Spleen (tissue), 11 donors: Measurements from ENCODE around the gene PDCD1LG2. TPM values are rescaled to one million over a fixed set of nuclear protein-coding genes. Genes with fewer than 3 reads are reported as not detected.

Experiments used
- DNase-seq: peaks from one replicate; pipeline ENCODE4 v3.0.0-alpha.2; 2020
- H3K27ac ChIP-seq, 8 donors: fragments of 200-600 bp; sonication (generic) in 7 of 8; 1 replicate in 4 of 8; 2 replicates in 4 of 8; pipeline versions ENCODE4 v1.5.0 to v1.8.0; 2016 to 2021; ENCODE audit warnings: inconsistent platforms in 4 of 8, mild to moderate bottlenecking in 4 of 8, moderate library complexity in 1 of 8
- H3K27me3 ChIP-seq, 7 donors: fragments of 200-600 bp; sonication (generic) in 6 of 7; replicated peaks in 1 of 7; 1 replicate in 4 of 7; 2 replicates in 3 of 7; pipeline versions ENCODE4 v1.5.0 to v1.8.0; 2016 to 2021; ENCODE audit warnings: inconsistent platforms in 3 of 7, mild to moderate bottlenecking in 1 of 7
- H3K36me3 ChIP-seq, 6 donors: fragments of 200-600 bp; sonication (generic) in 5 of 6; 1 replicate in 4 of 6; 2 replicates in 2 of 6; pipeline versions ENCODE4 v1.5.0 to v1.8.0; 2016 to 2021; ENCODE audit warnings: inconsistent platforms in 2 of 6
- H3K4me1 ChIP-seq, 6 donors: fragments of 200-600 bp; sonication (generic) in 5 of 6; 1 replicate in 3 of 6; 2 replicates in 3 of 6; pipeline versions ENCODE4 v1.5.0 to v1.8.0; 2016 to 2021; ENCODE audit warnings: inconsistent platforms in 3 of 6
- H3K4me3 ChIP-seq, 8 donors: fragments of 200-600 bp; sonication (generic) in 7 of 8; 1 replicate in 4 of 8; 2 replicates in 4 of 8; pipeline versions ENCODE4 v1.5.0 to v1.8.0; 2016 to 2021; ENCODE audit warnings: inconsistent platforms in 4 of 8, mild to moderate bottlenecking in 4 of 8, moderate library complexity in 2 of 8
- H3K9me3 ChIP-seq, 8 donors: fragments of 200-600 bp; sonication (generic) in 7 of 8; 1 replicate in 4 of 8; 2 replicates in 4 of 8; pipeline versions ENCODE4 v1.5.0 to v1.8.0; 2016 to 2021; ENCODE audit warnings: inconsistent platforms in 4 of 8
- CTCF ChIP-seq, 11 experiments: fragments of 200-600 bp in 7 of 11; fragments of 450-650 bp in 4 of 11; sonication (generic) in 4 of 11; IDR thresholded peaks in 8 of 11; conservative IDR thresholded peaks in 3 of 11; 1 replicate in 7 of 11; 2 replicates in 4 of 11; pipeline versions ENCODE4 v1.4.0 to v1.8.0; 2016 to 2021; ENCODE audit warnings: antibody characterized with exemption in 11 of 11, inconsistent platforms in 4 of 11, mild to moderate bottlenecking in 1 of 11
- POLR2A ChIP-seq, 3 donors: fragments of 450-650 bp; IDR thresholded peaks; one replicate each; pipeline ENCODE4 v1.5.1; 2017; ENCODE audit warnings: antibody characterized with exemption in 3 of 3, mild to moderate bottlenecking in 1 of 3
- POLR2AphosphoS5 ChIP-seq, 3 donors: sonication (generic); formaldehyde crosslinking; IDR thresholded peaks; one replicate each; pipeline ENCODE4 v1.5.1; 2017; ENCODE audit warnings: antibody characterized with exemption in 3 of 3
- WGBS, 5 donors: extraction: QIAGEN DNeasy Blood & Tissue Kit in 3 of 5; methylation state at CpG; one replicate each; pipeline versions ENCODE4 v1.1.5 to v1.1.7; 2013 to 2018; 5-methylcytosine and 5-hydroxymethylcytosine counted together
- intact Hi-C: fragments of 100-400 bp; cut with DNase I; formaldehyde crosslinking; loops from one replicate; pipeline ENCODE4 v1.15.0; 2023; ENCODE audit warnings: low total_unique reads
- polyA plus RNA-seq, 3 donors: library from polyadenylated mRNA; stranded (reverse); fragments of 200-250 nt; gene quantifications; one replicate each; pipeline ENCODE4 v1.2.1, GENCODE V29; 2013
- total RNA-seq, 7 donors: library from RNA; depleted of rRNA in 3 of 7; stranded (reverse); fragments of >200 nt in 3 of 7; fragmentation: NEBNext Ultra II Directional in 4 of 7; extraction: Animal tissue kit (Norgen Biotek cat#: 25700) in 4 of 7; gene quantifications; one replicate each; pipeline versions ENCODE4 v1.1.0 to v1.2.1, GENCODE V29; 2016 to 2021
- donor health status: healthy with polysubstance abuse.
- donor health status: DM: no; HTN: no; CAD: no; lungs with moderate emphysema.
- donor health status: DM: no; HTN: no; CAD: no.
- donor health status: Bipolar disorder and iron deficiency.
- donor health status: healthy.
- donor health status: DM: no; HTN: no; CAD: no.
- donor health status: DM: yes; HTN: yes; CAD: no.

Gene PDCD1LG2
- total and polyA plus RNA-seq, 10 donors, result 2.0 to 29.3 (median 17.4) TPM

- Histone ChIP-seq H3K4me1 (peaks cover 8 to 56% (median 25%) of the 10 kb centered on the region in 6 donors), H3K27ac (peak overlapping the region in 4 of 8 donors; percentile 33 to 62 (median 43)), H3K9me3 (no peaks in the 10 kb centered on the region), H3K36me3 (no peaks in the 10 kb centered on the region), H3K4me3 (no peak overlapping the region), H3K27me3 (no peaks in the 10 kb centered on the region)
- DNase-seq, result no peak
- no peak for TF ChIP-seq POLR2A (IDR thresholded peaks at IDR 0.05)
- TF ChIP-seq CTCF (IDR thresholded peaks at IDR 0.05 in 8 of 11, conservative IDR thresholded peaks at IDR 0.05 in 3 of 11), result no peak
- TF ChIP-seq POLR2AphosphoS5 (IDR thresholded peaks at IDR 0.05), result no peak
- WGBS, 5 donors, result 28 to 41% (median 36%) methylated on average over 2 of the region's 2 CpGs
- intact Hi-C loops, result loop anchor here (5.0 kb wide), 2 partner anchors 157 to 412 kb away; partner anchors contain the start of gene PLGRKT
Measured at GRCh38 chr9:5593904-5594303, 83.6 kb downstream of the PDCD1LG2 start.

GRCh38 chr9:5596173-5596572 is 85.8 kb downstream of the PDCD1LG2 start:
- no peak for DNase-seq
- Histone ChIP-seq H3K36me3 (no peaks in the 10 kb centered on the region), H3K4me3 (no peak overlapping the region), H3K4me1 (peaks cover 10 to 47% (median 21%) of the 10 kb centered on the region in 6 donors), H3K27me3 (no peaks in the 10 kb centered on the region), H3K9me3 (no peaks in the 10 kb centered on the region), H3K27ac (peak overlapping the region in 1 of 8 donors; percentile 17)
- no peak for TF ChIP-seq CTCF (IDR thresholded peaks at IDR 0.05 in 8 of 11, conservative IDR thresholded peaks at IDR 0.05 in 3 of 11)
- TF ChIP-seq POLR2A (IDR thresholded peaks at IDR 0.05), result no peak
- TF ChIP-seq POLR2AphosphoS5 (IDR thresholded peaks at IDR 0.05), result no peak
- intact Hi-C loops, result no loop called here
- WGBS, 5 donors, result 14 to 27% (median 18%) methylated on average over 2 of the region's 2 CpGs

DNA sequence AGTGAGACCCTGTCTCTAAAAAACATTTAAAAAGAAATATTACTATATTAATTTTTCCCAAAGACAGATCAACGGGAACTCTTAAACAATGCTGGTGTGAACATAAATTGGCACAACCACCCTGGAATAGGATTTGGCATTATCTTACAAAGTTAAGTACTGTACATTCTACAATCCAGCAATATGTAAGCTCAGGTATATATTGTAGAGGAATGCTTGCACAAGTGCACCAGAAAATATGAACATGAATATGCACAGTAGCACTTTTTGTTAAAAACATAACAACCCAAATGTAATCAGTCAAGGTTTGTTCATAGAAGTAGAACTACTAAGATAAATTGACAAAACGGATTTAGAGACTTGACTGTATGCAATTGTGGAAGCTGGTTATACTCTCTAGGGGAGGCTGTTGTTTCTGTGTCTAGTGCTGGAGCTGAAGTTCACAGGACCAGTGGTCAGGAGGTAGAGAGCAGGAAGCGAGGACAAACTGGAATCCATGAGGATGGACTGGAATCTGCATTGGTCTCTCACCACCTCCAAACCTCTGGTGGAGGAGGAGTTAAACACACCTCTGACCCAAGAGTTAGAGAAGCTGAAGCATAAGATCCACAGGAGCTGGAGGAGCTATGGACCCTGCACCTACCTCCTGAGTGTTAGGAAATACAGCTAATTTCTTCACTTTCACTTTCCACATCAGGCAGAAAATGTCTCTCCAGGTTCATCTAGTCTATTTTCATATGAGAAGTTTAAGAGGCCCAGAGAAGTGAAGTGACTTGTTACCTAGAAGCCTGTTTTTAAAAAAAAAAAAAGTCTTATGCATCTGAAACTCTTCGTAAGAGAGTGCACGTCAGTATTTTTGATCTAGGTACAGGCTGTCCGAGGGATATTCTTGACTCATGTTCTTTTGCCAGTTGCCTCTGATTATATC is 98.2 kb downstream of the PDCD1LG2 start:
- WGBS, 5 donors, result 36 to 49% (median 38%) methylated on average over 6 of the region's 6 CpGs
- Histone ChIP-seq H3K27ac (peak overlapping the region in 6 of 8 donors; percentile 13 to 76 (median 52)), H3K36me3 (no peaks in the 10 kb centered on the region), H3K27me3 (no peaks in the 10 kb centered on the region), H3K4me3 (peak overlapping the region in 4 of 8 donors; percentile 5 to 58 (median 19)), H3K9me3 (no peaks in the 10 kb centered on the region), H3K4me1 (peaks cover 0 to 28% (median 16%) of the 10 kb centered on the region in 6 donors)
- intact Hi-C loops, result loop anchor here (10.0 kb wide), 1 partner anchor 844 kb away; no protein-coding TSS in a partner anchor
- no peak for DNase-seq
- TF ChIP-seq POLR2AphosphoS5 (IDR thresholded peaks at IDR 0.05) (peak in 1 of 3 donors; percentile 38), POLR2A (IDR thresholded peaks at IDR 0.05) (peak in 1 of 3 donors; percentile 12), CTCF (IDR thresholded peaks at IDR 0.05 in 8 of 11, conservative IDR thresholded peaks at IDR 0.05 in 3 of 11) (no peak)

DNA sequence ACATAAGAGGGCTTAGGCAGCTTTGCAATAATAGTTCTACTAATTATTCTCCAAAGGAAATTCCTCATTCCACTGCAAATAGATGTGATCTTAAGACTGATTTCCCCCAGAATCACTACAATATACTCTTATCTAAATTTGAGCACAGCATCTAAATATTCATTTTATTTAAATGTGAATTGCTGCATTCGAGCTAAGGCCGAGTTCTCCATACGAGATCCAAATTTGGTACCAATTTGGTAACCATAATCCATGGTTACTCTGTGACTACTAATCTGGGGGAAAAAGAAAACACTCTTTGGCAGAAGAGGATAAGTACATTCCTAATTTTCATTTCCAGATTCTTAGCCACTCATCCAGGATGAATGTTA is 98.9 kb downstream of the PDCD1LG2 start:
- H3K4me3 ChIP-seq, result peak overlapping the region in 4 of 8 donors; percentile 5 to 58 (median 19)
- TF ChIP-seq POLR2AphosphoS5 (IDR thresholded peaks at IDR 0.05) (no peak), POLR2A (IDR thresholded peaks at IDR 0.05) (no peak), CTCF (IDR thresholded peaks at IDR 0.05 in 8 of 11, conservative IDR thresholded peaks at IDR 0.05 in 3 of 11) (no peak)

More for the DNA sequence above, 98.9 kb downstream of the PDCD1LG2 start:
- Histone ChIP-seq H3K27me3 (no peaks in the 10 kb centered on the region), H3K9me3 (no peaks in the 10 kb centered on the region), H3K27ac (peak overlapping the region in 6 of 8 donors; percentile 13 to 76 (median 52)), H3K4me1 (peaks cover 0 to 28% (median 16%) of the 10 kb centered on the region in 6 donors), H3K36me3 (no peaks in the 10 kb centered on the region)
- intact Hi-C loops, result loop anchor here (10.0 kb wide), 1 partner anchor 844 kb away; no protein-coding TSS in a partner anchor
- 76 to 94% (median 80%) methylated on average over 3 of the region's 3 CpGs for WGBS, 5 donors
- no peak for DNase-seq
